Neutrophil (primary cell): ENCODE measurements around the gene TRAPPC12.

Source experiments
- H3K27ac ChIP-seq: fragments of 200-600 bp; sonication (generic); 2 replicates; pipeline ENCODE4 v1.5.1; 2016; ENCODE audit warnings: mild to moderate bottlenecking, moderate library complexity
- H3K27me3 ChIP-seq: fragments of 200-600 bp; sonication (generic); 2 replicates; pipeline ENCODE4 v1.6.0; 2016; ENCODE audit warnings: mild to moderate bottlenecking
- H3K36me3 ChIP-seq: fragments of 200-600 bp; sonication (generic); 2 replicates; pipeline ENCODE4 v1.5.1; 2017
- H3K4me1 ChIP-seq, 2 experiments: fragments of 200-600 bp in 1 of 2; sonication (generic) in 1 of 2; 1 replicate in 1 of 2; 2 replicates in 1 of 2; pipeline versions ENCODE4 v1.5.1 to v1.6.1; 2013 to 2016; ENCODE audit warnings: low read depth in 1 of 2, low read length in 1 of 2, mild to moderate bottlenecking in 1 of 2, moderate library complexity in 1 of 2; ENCODE audit not compliant: control insufficient read depth in 1 of 2, insufficient read depth in 1 of 2
- H3K4me3 ChIP-seq, 2 experiments: fragments of 200-600 bp in 1 of 2; sonication (generic) in 1 of 2; 1 replicate in 1 of 2; 2 replicates in 1 of 2; pipeline ENCODE4 v1.5.1; 2013 to 2016; ENCODE audit warnings: low read depth in 1 of 2, low read length in 1 of 2, mild to moderate bottlenecking in 1 of 2, moderate library complexity in 1 of 2
- H3K9me3 ChIP-seq: fragments of 200-600 bp; sonication (generic); 2 replicates; pipeline ENCODE4 v1.5.1; 2016
- TF ChIP-seq, protein P1 (sequence below): fragments of 200-600 bp; sonication (generic); IDR thresholded peaks from 2 replicates; pipeline ENCODE4 v1.5.1; 2016; ENCODE audit warnings: antibody characterized with exemption

The TRAPPC12 gene

GRCh38 chr2:3408781-3409180 lies 29.3 kb downstream of the TRAPPC12 start:
- H3K36me3 ChIP-seq, result peaks cover 12% of the 10 kb centered on the region
- H3K4me3 ChIP-seq, result no peak overlapping the region
- H3K27ac ChIP-seq, result no peak overlapping the region
- TF ChIP-seq, protein P1, sequence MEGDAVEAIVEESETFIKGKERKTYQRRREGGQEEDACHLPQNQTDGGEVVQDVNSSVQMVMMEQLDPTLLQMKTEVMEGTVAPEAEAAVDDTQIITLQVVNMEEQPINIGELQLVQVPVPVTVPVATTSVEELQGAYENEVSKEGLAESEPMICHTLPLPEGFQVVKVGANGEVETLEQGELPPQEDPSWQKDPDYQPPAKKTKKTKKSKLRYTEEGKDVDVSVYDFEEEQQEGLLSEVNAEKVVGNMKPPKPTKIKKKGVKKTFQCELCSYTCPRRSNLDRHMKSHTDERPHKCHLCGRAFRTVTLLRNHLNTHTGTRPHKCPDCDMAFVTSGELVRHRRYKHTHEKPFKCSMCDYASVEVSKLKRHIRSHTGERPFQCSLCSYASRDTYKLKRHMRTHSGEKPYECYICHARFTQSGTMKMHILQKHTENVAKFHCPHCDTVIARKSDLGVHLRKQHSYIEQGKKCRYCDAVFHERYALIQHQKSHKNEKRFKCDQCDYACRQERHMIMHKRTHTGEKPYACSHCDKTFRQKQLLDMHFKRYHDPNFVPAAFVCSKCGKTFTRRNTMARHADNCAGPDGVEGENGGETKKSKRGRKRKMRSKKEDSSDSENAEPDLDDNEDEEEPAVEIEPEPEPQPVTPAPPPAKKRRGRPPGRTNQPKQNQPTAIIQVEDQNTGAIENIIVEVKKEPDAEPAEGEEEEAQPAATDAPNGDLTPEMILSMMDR, result no peak
- no peaks in the 10 kb centered on the region for H3K9me3 ChIP-seq
- no peaks in the 10 kb centered on the region for H3K27me3 ChIP-seq
- H3K4me1 ChIP-seq, result no peaks in the 10 kb centered on the region

DNA sequence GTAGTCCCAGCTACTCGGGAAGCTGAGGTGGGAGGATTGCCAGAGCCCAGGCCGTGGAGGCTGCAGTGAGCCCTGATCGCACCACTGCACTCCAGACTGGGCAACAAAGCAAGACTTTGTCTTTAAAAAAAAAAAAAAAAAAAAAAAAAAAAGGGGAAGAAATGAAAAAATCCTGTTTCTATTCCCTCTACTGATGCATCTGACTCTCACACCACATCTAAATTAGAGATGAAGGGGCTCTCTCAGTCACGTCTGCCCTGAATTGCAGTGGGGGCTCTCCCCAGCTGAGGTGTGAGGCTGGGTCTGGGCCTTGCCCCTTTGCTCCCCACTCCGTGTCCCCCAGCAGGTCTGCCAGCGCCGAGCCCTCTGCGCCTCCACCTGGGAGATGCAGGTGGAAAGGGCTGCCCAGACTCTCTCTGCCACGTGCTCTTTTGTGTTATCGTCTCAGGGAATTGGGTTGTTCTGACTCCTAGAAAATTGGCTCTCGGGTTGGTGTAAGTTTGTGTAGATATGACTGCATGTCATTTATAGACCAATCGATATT lies 30.2 kb downstream of the TRAPPC12 start:
- no peaks in the 10 kb centered on the region for H3K4me1 ChIP-seq
- TF ChIP-seq, protein P1, result no peak
- H3K36me3 ChIP-seq, result peaks cover 19% of the 10 kb centered on the region
- no peak overlapping the region for H3K4me3 ChIP-seq
- H3K9me3 ChIP-seq, result no peaks in the 10 kb centered on the region
- no peaks in the 10 kb centered on the region for H3K27me3 ChIP-seq
- no peak overlapping the region for H3K27ac ChIP-seq

DNA sequence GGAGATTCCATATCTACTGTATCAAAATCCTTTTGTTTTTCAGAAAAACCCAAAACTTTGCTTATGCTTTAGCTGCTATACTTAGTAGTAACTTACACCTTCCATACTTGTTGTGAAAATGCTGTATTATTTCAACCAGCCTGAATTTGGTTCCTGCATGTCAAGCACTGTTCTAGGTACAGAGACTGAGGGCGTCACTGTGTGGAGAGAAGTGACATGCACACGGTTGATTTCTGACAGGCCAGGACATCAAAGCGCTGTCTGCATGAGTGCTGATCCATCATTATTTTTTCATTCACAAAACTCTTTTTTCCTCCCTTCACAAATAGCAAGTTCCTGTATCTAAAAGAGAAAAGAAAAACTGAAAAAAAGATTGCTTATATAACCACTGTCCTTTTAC lies 31.6 kb downstream of the TRAPPC12 start:
- no peak overlapping the region for H3K27ac ChIP-seq
- no peak overlapping the region for H3K4me3 ChIP-seq
- peaks cover 20% of the 10 kb centered on the region for H3K36me3 ChIP-seq
- TF ChIP-seq, protein P1, result no peak
- no peaks in the 10 kb centered on the region for H3K9me3 ChIP-seq
- no peaks in the 10 kb centered on the region for H3K4me1 ChIP-seq
- H3K27me3 ChIP-seq, result no peaks in the 10 kb centered on the region

GRCh38 chr2:3413697-3414096 lies 34.2 kb downstream of the TRAPPC12 start:
- Histone ChIP-seq H3K4me3 (no peak overlapping the region), H3K27me3 (no peaks in the 10 kb centered on the region), H3K27ac (no peak overlapping the region), H3K4me1 (no peaks in the 10 kb centered on the region), H3K36me3 (peaks cover 30% of the 10 kb centered on the region), H3K9me3 (no peaks in the 10 kb centered on the region)
- TF ChIP-seq, protein P1, result no peak

DNA sequence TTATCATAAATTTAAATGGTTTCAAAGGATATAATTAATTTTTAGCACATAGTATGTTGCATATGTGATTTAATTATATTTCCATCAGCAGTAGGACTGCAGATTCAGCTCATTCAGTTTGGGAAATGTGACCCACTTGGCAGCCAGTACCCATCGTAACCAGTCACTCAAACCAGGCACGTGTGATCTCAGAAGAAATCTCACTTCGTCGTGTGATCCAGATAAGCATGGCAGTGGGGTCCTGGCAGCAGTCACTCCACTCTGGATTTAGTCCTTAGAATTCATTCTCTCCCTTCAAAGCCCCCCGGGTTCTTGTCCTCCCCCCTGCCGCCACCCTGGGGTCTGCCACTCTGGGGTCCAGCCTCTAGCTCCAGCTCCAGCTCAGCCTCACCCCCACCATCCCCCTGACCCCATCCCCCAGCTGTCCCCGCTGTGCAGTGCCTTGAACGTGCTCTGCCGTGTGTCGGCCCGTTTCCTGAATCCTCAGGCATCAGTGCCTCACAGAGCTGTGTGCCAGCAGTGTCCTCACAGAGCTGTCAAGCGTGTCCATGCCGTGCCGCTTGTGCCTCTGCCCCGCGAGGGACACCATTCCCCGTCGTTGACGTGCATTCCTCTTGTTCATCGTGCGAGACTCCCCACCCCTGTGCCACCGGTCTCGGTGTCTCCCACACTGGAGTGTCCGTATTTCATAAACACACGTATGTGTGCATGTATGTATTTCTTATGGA lies 34.8 kb downstream of the TRAPPC12 start:
- Histone ChIP-seq H3K36me3 (peaks cover 34% of the 10 kb centered on the region), H3K27me3 (no peaks in the 10 kb centered on the region), H3K9me3 (no peaks in the 10 kb centered on the region), H3K27ac (no peak overlapping the region), H3K4me1 (no peaks in the 10 kb centered on the region), H3K4me3 (no peak overlapping the region)
- TF ChIP-seq, protein P1, result no peak
